GM12878 (cell line): ENCODE measurements around the gene SCN8A. TPM values are rescaled to one million over a fixed set of nuclear protein-coding genes. Genes with fewer than 3 reads are reported as not detected.

Source experiments
- BCLAF1 ChIP-seq: fragments of 450-650 bp; IDR thresholded peaks from 2 replicates; pipeline ENCODE4 v1.6.1; 2017; ENCODE audit warnings: antibody characterized with exemption, mild to moderate bottlenecking, moderate library complexity
- CREB1 ChIP-seq: IDR thresholded peaks from 2 replicates; pipeline ENCODE4 v1.6.1; 2012; ENCODE audit warnings: low read depth, mild to moderate bottlenecking, inconsistent platforms
- CREM ChIP-seq: IDR thresholded peaks from 2 replicates; pipeline ENCODE4 v1.6.1; 2014; ENCODE audit warnings: antibody characterized with exemption, low read depth
- JUNB ChIP-seq: IDR thresholded peaks from 2 replicates; pipeline ENCODE4 v1.6.1; 2016; ENCODE audit warnings: antibody characterized with exemption, mild to moderate bottlenecking
- MTA3 ChIP-seq: IDR thresholded peaks from 2 replicates; pipeline ENCODE4 v1.6.1; 2012; ENCODE audit warnings: low read length, inconsistent platforms, borderline replicate concordance
- RB1 ChIP-seq: fragments of 450-650 bp; formaldehyde crosslinking; IDR thresholded peaks from 2 replicates; pipeline ENCODE4 v1.6.1; 2017; ENCODE audit warnings: mild to moderate bottlenecking, borderline replicate concordance
- SUPT20H ChIP-seq: IDR thresholded peaks from 2 replicates; pipeline ENCODE4 v1.6.1; 2011; ENCODE audit warnings: low read depth, mild to moderate bottlenecking, low read length, moderate library complexity, borderline replicate concordance; ENCODE audit not compliant: control insufficient read depth
- ZNF687 ChIP-seq: fragments of 450-650 bp; IDR thresholded peaks from 2 replicates; pipeline ENCODE4 v1.6.1; 2017; ENCODE audit warnings: mild to moderate bottlenecking, moderate library complexity
- polyA plus RNA-seq, 11 experiments: library from polyadenylated mRNA; depleted of rRNA in 4 of 11; unstranded in 6 of 11; stranded (reverse) in 5 of 11; fragments of >200 nt; fragmentation: Nextera tagmentation in 4 of 11; fragmentation: Illumina TruSeq in 1 of 11; extraction: Ambion mirVana in 4 of 11; extraction: Trizol in 1 of 11; gene quantifications; 1 replicate in 1 of 11; 2 replicates in 10 of 11; pipeline versions ENCODE4 v1.2.1 to v1.2.3, GENCODE V29; 2011 to 2016; ENCODE audit warnings: inconsistent platforms in 2 of 11, missing spikeins in 2 of 11, low read depth in 1 of 11
- total RNA-seq, 4 experiments: library from RNA; depleted of rRNA in 3 of 4; stranded (reverse); fragments of >200 nt in 3 of 4; fragmentation: Illumina TruSeq in 1 of 4; extraction: Trizol in 1 of 4; gene quantifications; 2 replicates each; pipeline versions ENCODE4 v1.2.1 to v1.2.3, GENCODE V29; 2013 to 2021
- TF ChIP-seq, protein P1 (sequence below): IDR thresholded peaks from 2 replicates; pipeline ENCODE4 v1.6.1; 2012; ENCODE audit warnings: mild to moderate bottlenecking, low read depth, low read length

Gene SCN8A
- total and polyA plus RNA-seq, 10 of the 15 experiments (the other 5 are each of a cell fraction or from before 2014, with no cell fraction given), result 0.02 to 0.23 (median 0.06) TPM; not detected in 2

DNA sequence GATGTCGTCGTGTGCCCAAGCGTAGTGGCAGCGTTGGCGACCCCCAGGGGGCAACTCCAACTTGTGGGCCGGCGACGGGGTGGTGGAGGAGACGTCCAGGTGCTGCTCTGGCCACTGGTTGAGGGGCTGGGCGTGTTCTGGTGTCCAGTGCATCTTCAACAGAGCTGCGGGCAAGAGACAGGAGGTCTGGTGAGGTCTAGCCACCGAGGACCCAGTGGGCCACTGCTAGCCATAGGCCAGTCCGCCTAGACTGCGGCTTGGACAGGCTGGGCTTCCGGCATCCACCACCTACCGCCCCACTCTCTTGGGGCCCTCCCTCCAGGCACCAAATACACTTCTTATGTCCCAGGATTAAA is 231.2 kb downstream of the SCN8A start (continued):
- TF ChIP-seq, protein P1, sequence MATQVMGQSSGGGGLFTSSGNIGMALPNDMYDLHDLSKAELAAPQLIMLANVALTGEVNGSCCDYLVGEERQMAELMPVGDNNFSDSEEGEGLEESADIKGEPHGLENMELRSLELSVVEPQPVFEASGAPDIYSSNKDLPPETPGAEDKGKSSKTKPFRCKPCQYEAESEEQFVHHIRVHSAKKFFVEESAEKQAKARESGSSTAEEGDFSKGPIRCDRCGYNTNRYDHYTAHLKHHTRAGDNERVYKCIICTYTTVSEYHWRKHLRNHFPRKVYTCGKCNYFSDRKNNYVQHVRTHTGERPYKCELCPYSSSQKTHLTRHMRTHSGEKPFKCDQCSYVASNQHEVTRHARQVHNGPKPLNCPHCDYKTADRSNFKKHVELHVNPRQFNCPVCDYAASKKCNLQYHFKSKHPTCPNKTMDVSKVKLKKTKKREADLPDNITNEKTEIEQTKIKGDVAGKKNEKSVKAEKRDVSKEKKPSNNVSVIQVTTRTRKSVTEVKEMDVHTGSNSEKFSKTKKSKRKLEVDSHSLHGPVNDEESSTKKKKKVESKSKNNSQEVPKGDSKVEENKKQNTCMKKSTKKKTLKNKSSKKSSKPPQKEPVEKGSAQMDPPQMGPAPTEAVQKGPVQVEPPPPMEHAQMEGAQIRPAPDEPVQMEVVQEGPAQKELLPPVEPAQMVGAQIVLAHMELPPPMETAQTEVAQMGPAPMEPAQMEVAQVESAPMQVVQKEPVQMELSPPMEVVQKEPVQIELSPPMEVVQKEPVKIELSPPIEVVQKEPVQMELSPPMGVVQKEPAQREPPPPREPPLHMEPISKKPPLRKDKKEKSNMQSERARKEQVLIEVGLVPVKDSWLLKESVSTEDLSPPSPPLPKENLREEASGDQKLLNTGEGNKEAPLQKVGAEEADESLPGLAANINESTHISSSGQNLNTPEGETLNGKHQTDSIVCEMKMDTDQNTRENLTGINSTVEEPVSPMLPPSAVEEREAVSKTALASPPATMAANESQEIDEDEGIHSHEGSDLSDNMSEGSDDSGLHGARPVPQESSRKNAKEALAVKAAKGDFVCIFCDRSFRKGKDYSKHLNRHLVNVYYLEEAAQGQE, result no peak
- TF ChIP-seq CREB1, result no peak
- no peak for TF ChIP-seq ZNF687
- no peak for TF ChIP-seq BCLAF1
- no peak for TF ChIP-seq JUNB
- no peak for TF ChIP-seq RB1
- TF ChIP-seq SUPT20H, result no peak
- no peak for TF ChIP-seq CREM
- no peak for TF ChIP-seq MTA3
